DND-41 (cell line): ENCODE data around the gene STK36.

Experiments
- ATAC-seq: fragments of 200-7000 bp; cut with Tn5 transposase; 3 replicates; pipeline ENCODE4 v1.9.1; 2021; ENCODE audit warnings: low read depth; ENCODE audit not compliant: insufficient read depth
- DNase-seq: peaks from one replicate; pipeline ENCODE4 v3.0.0-alpha.2; 2020
- H2AFZ ChIP-seq: 2 replicates; pipeline ENCODE4 v1.6.0; 2012; ENCODE audit warnings: low read depth, low read length
- H3K27ac ChIP-seq: 2 replicates; pipeline ENCODE4 v1.5.1; 2012; ENCODE audit warnings: low read length, inconsistent platforms
- H3K27me3 ChIP-seq: fragments of 200-600 bp; sonication (generic); 2 replicates; pipeline ENCODE4 v1.6.0; 2012; ENCODE audit warnings: low read length, mild to moderate bottlenecking, inconsistent platforms; ENCODE audit not compliant: insufficient read depth, poor library complexity
- H3K36me3 ChIP-seq: 2 replicates; pipeline ENCODE4 v1.5.1; 2012; ENCODE audit warnings: low read length, inconsistent platforms; ENCODE audit not compliant: insufficient read depth
- H3K4me1 ChIP-seq: 2 replicates; pipeline ENCODE4 v1.5.1; 2012; ENCODE audit warnings: mild to moderate bottlenecking, low read length; ENCODE audit not compliant: insufficient read depth
- H3K4me2 ChIP-seq: 2 replicates; pipeline ENCODE4 v1.6.0; 2012; ENCODE audit warnings: mild to moderate bottlenecking, moderate library complexity, low read length, inconsistent platforms; ENCODE audit not compliant: insufficient read depth
- H3K4me3 ChIP-seq, 2 experiments: fragments of 200-600 bp in 1 of 2; shearing (Covaris generic) in 1 of 2; 2 replicates each; pipeline ENCODE4 v1.5.1; 2012 to 2016; ENCODE audit warnings: inconsistent platforms in 2 of 2, low read length in 2 of 2, mild to moderate bottlenecking in 2 of 2, low read depth in 1 of 2, moderate library complexity in 1 of 2
- H3K79me2 ChIP-seq: 2 replicates; pipeline ENCODE4 v1.6.0; 2012; ENCODE audit warnings: low read length, inconsistent platforms; ENCODE audit not compliant: insufficient read depth
- H3K9ac ChIP-seq: 2 replicates; pipeline ENCODE4 v1.6.0; 2012; ENCODE audit warnings: low read depth, mild to moderate bottlenecking, inconsistent platforms, low read length, moderate library complexity
- H3K9me3 ChIP-seq: 2 replicates; pipeline ENCODE4 v1.5.1; 2012; ENCODE audit warnings: low read length, moderate library complexity, mild to moderate bottlenecking, inconsistent platforms; ENCODE audit not compliant: insufficient read depth, severe bottlenecking
- H4K20me1 ChIP-seq: 2 replicates; pipeline ENCODE4 v1.6.0; 2012; ENCODE audit warnings: low read length; ENCODE audit not compliant: insufficient read depth
- CTCF ChIP-seq: IDR thresholded peaks from 2 replicates; pipeline ENCODE4 v1.5.1; 2012; ENCODE audit warnings: borderline replicate concordance, low read length, moderate library complexity, mild to moderate bottlenecking; ENCODE audit not compliant: poor library complexity, severe bottlenecking; ENCODE audit errors: extremely low read depth
- EZH2 ChIP-seq: IDR thresholded peaks from 3 replicates; pipeline ENCODE4 v1.6.1; 2012; ENCODE audit warnings: borderline replicate concordance, low read depth, mild to moderate bottlenecking, moderate library complexity, low read length, inconsistent platforms; ENCODE audit not compliant: severe bottlenecking

STK36 gene

DNA sequence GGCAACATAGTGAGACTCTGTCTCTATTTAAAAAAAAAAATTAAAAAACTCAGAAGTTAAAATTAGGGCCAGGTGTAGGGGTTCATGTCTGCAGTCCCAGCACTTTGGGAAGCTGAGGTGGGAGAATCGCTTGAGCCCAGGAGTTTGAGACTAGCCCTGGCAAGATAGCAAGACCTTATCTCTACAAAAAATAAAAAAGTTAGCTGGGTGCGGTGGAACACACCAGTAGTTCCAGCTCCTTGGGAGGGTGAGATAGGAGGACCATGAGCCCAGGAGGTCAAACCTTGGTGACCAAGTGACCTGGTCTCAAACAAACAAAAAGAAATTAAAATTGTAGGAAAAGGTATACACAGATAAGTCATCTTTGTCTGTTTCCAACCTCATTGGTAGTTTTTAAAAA is 50.0 kb downstream of the STK36 start:
- Histone ChIP-seq H2AFZ (no peak overlapping the region), H3K4me1 (no peaks in the 10 kb centered on the region), H3K27ac (no peak overlapping the region), H3K4me3 (no peak overlapping the region), H3K9ac (no peak overlapping the region), H3K79me2 (peaks cover 97% of the 10 kb centered on the region), H3K9me3 (peaks cover 12% of the 10 kb centered on the region), H3K4me2 (no peak overlapping the region), H4K20me1 (peaks cover 50% of the 10 kb centered on the region; the same call in 1 of the 2 replicates), H3K27me3 (no peaks in the 10 kb centered on the region), H3K36me3 (peaks cover 38% of the 10 kb centered on the region)
- TF ChIP-seq EZH2 (no peak), CTCF (no peak)
- ATAC-seq, result no peak
- DNase-seq, result no peak

DNA sequence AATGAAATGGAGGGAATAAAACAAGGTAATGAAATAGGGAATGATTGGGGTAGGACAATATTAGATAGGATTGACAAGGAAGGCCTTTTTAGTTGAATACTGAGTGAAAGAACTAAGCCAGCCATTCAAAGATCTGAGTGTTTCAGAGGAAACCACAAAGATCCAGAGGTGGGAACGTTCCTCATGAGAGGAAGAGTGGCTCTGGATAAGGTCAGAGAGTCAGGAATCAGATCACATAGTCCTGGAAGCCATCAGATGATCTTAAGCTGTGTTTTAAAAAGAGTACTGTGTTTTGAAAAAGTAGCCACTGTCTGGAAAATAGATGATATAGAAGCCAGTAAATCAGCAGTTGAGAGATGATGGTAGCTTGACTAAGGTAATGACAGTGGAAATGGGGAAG is 50.5 kb downstream of the STK36 start:
- no peak overlapping the region for H3K27ac ChIP-seq
- H3K4me1 ChIP-seq, result no peaks in the 10 kb centered on the region

DNA sequence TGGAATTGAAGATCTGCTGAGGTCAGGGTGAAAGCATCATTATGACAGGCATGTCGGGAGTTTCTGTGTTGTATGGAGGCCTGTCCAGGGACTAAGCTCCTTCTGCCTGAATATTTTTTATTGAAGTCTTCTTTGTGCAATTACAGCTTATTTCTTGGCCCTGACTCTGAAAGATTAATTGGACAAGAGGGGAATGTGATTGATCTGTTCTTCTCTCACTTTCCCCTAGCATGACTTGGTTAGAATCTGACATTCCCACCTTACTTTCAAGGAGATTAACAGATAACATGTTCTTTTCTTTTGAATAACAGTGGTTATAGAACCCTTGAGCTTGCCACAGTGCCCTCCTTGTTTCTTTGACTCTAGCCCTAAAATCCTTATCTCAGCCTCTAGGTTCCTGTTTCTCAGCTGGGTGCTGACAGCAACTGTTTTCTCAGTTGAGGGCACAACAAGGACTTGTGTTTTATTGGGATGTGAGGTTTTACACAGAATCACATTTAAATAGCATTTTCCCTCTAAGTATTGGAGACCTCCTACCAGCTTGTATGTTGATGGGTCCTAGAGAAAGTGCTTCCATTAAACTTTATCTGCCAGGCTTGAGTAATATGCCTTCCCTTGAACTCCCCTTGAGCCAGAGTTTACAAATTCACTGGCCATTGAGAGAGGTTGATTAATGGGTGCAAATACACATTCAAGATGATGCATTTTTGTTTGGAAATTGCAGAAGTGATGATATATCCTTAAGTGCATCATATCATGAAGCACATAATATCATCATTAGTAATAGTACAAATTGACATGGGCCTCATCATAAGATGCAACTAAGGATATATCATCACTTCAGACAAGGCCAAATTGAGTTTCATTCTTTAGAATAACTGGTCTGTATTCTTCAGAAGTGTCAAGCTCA is 51.2 kb downstream of the STK36 start:
- H3K4me1 ChIP-seq, result no peaks in the 10 kb centered on the region
- H3K36me3 ChIP-seq, result peaks cover 37% of the 10 kb centered on the region
- H3K79me2 ChIP-seq, result peaks cover 94% of the 10 kb centered on the region
- H3K9ac ChIP-seq, result no peak overlapping the region
- H4K20me1 ChIP-seq, result peaks cover 41% of the 10 kb centered on the region; the same call in 1 of the 2 replicates
- H3K4me3 ChIP-seq, result no peak overlapping the region
- no peaks in the 10 kb centered on the region for H3K27me3 ChIP-seq
- H2AFZ ChIP-seq, result no peak overlapping the region
- no peak for DNase-seq
- TF ChIP-seq CTCF (no peak), EZH2 (no peak)
- peak; percentile 39; the same call in 1 of the 3 replicates for ATAC-seq
- no peak overlapping the region for H3K4me2 ChIP-seq
- peaks cover 12% of the 10 kb centered on the region for H3K9me3 ChIP-seq
- H3K27ac ChIP-seq, result no peak overlapping the region

More for the DNA sequence above, 50.5 kb downstream of the STK36 start:
- no peak overlapping the region for H3K9ac ChIP-seq
- no peaks in the 10 kb centered on the region for H3K27me3 ChIP-seq
- no peak overlapping the region for H3K4me3 ChIP-seq
- H3K79me2 ChIP-seq, result peaks cover 97% of the 10 kb centered on the region
- H3K4me2 ChIP-seq, result no peak overlapping the region
- no peak overlapping the region for H2AFZ ChIP-seq
- no peak for TF ChIP-seq CTCF
- TF ChIP-seq EZH2, result no peak
- H3K9me3 ChIP-seq, result peaks cover 12% of the 10 kb centered on the region
- ATAC-seq (no peak), DNase-seq (no peak)
- peaks cover 45% of the 10 kb centered on the region; the same call in 1 of the 2 replicates for H4K20me1 ChIP-seq
- H3K36me3 ChIP-seq, result peaks cover 38% of the 10 kb centered on the region
